Endothelial cell (in vitro differentiated cells): ENCODE results near the gene PTRH2. TPM values are rescaled to one million over a fixed set of nuclear protein-coding genes. Genes with fewer than 3 reads are reported as not detected.
"Not testable (repeated sequence)": the region's sequence is repeated elsewhere in the genome, so short reads cannot be mapped to it uniquely, and the experiment has no call there.

Source experiments
- DNase-seq: peaks from one replicate; pipeline ENCODE4 v3.0.0; 2021; ENCODE audit warnings: low spot score
- H3K27ac Mint-ChIP-seq: one replicate; pipeline ENCODE4 v1.8.0; 2021; ENCODE audit warnings: mixed read lengths, inconsistent platforms; ENCODE audit not compliant: unreplicated experiment
- H3K27me3 Mint-ChIP-seq: one replicate; pipeline ENCODE4 v1.8.0; 2021; ENCODE audit warnings: mild to moderate bottlenecking, moderate library complexity, mixed read lengths, inconsistent platforms; ENCODE audit not compliant: unreplicated experiment
- H3K36me3 Mint-ChIP-seq: one replicate; pipeline ENCODE4 v1.8.0; 2021; ENCODE audit warnings: mild to moderate bottlenecking, low read depth, mixed read lengths, inconsistent platforms; ENCODE audit not compliant: unreplicated experiment
- H3K4me1 Mint-ChIP-seq: one replicate; pipeline ENCODE4 v1.8.0; 2021; ENCODE audit warnings: mild to moderate bottlenecking, mixed read lengths, inconsistent platforms; ENCODE audit not compliant: unreplicated experiment
- H3K4me3 Mint-ChIP-seq: one replicate; pipeline ENCODE4 v1.8.0; 2021; ENCODE audit warnings: mild to moderate bottlenecking, mixed read lengths, inconsistent platforms; ENCODE audit not compliant: unreplicated experiment
- H3K9me3 Mint-ChIP-seq: one replicate; pipeline ENCODE4 v1.8.0; 2021; ENCODE audit warnings: mixed read lengths, inconsistent platforms; ENCODE audit not compliant: unreplicated experiment
- CTCF ChIP-seq: fragments of 200-600 bp; sonication (generic); IDR thresholded peaks from one replicate; pipeline ENCODE4 v1.5.0; 2021; ENCODE audit warnings: antibody characterized with exemption; ENCODE audit not compliant: unreplicated experiment
- total RNA-seq: library from RNA; stranded (reverse); fragmentation: NEBNext Ultra II Directional; extraction: Animal tissue kit (Norgen Biotek cat#: 25700); gene quantifications from one replicate; pipeline ENCODE4 v1.2.1, GENCODE V29; 2021; ENCODE audit not compliant: unreplicated experiment

PTRH2 gene
- total RNA-seq, 1 donor from 2014 or later: 15.4 TPM

- no peaks in the 10 kb centered on the region for H3K27me3 Mint-ChIP-seq
- H3K27ac Mint-ChIP-seq: no peak overlapping the region
- no peaks in the 10 kb centered on the region for H3K9me3 Mint-ChIP-seq
- no peak overlapping the region for H3K4me3 Mint-ChIP-seq
- no peak for TF ChIP-seq CTCF
- peaks cover 27% of the 10 kb centered on the region for H3K36me3 Mint-ChIP-seq
- no peak for DNase-seq
- H3K4me1 Mint-ChIP-seq: no peaks in the 10 kb centered on the region
These were observed 37.8 kb downstream of the PTRH2 start for GRCh38 chr17:59669411-59669810.

GRCh38 chr17:59668816-59669215 is 38.4 kb downstream of the PTRH2 start:
- H3K27ac Mint-ChIP-seq: no peak overlapping the region
- DNase-seq: no peak
- TF ChIP-seq CTCF: no peak
- H3K36me3 Mint-ChIP-seq: peaks cover 27% of the 10 kb centered on the region
- peak overlapping the region; percentile 47 for H3K4me3 Mint-ChIP-seq
- no peaks in the 10 kb centered on the region for H3K27me3 Mint-ChIP-seq
- H3K9me3 Mint-ChIP-seq: no peaks in the 10 kb centered on the region
- no peaks in the 10 kb centered on the region for H3K4me1 Mint-ChIP-seq

GRCh38 chr17:59666235-59666634 is 41.0 kb downstream of the PTRH2 start:
- H3K27me3 Mint-ChIP-seq: no peaks in the 10 kb centered on the region
- DNase-seq: no peak
- H3K27ac Mint-ChIP-seq: no peak overlapping the region
- peaks cover 26% of the 10 kb centered on the region for H3K36me3 Mint-ChIP-seq
- no peak overlapping the region for H3K4me3 Mint-ChIP-seq
- no peak for TF ChIP-seq CTCF
- H3K9me3 Mint-ChIP-seq: no peaks in the 10 kb centered on the region
- no peaks in the 10 kb centered on the region for H3K4me1 Mint-ChIP-seq

GRCh38 chr17:59656624-59657023 is 50.6 kb downstream of the PTRH2 start:
- not testable (repeated sequence) for H3K9me3 Mint-ChIP-seq, H3K4me3 Mint-ChIP-seq, H3K27me3 Mint-ChIP-seq, H3K4me1 Mint-ChIP-seq, H3K27ac Mint-ChIP-seq, DNase-seq
- H3K36me3 Mint-ChIP-seq: peaks cover 34% of the 10 kb centered on the region

- TF ChIP-seq CTCF: no peak
- peaks cover 1% of the 10 kb centered on the region for H3K27me3 Mint-ChIP-seq
- no peaks in the 10 kb centered on the region for H3K9me3 Mint-ChIP-seq
- peaks cover 38% of the 10 kb centered on the region for H3K36me3 Mint-ChIP-seq
- no peaks in the 10 kb centered on the region for H3K4me1 Mint-ChIP-seq
- peak overlapping the region; percentile 85 for H3K4me3 Mint-ChIP-seq
- DNase-seq: no peak
- H3K27ac Mint-ChIP-seq: no peak overlapping the region
These were observed 55.1 kb downstream of the PTRH2 start for GRCh38 chr17:59652119-59652518.

- DNase-seq: no peak
- H3K4me1 Mint-ChIP-seq: peaks cover 7% of the 10 kb centered on the region
- H3K36me3 Mint-ChIP-seq: peaks cover 38% of the 10 kb centered on the region
- H3K4me3 Mint-ChIP-seq: no peak overlapping the region
- H3K9me3 Mint-ChIP-seq: no peaks in the 10 kb centered on the region
- H3K27me3 Mint-ChIP-seq: peaks cover 1% of the 10 kb centered on the region
- TF ChIP-seq CTCF: no peak
- no peak overlapping the region for H3K27ac Mint-ChIP-seq
These were observed 55.9 kb downstream of the PTRH2 start for GRCh38 chr17:59651346-59651745.
